Ishikawa (cell line): Measurements from ENCODE around the gene TMEM14A.

Experiments
- CEBPB ChIP-seq: IDR thresholded peaks from 2 replicates; pipeline ENCODE4 v1.6.1; 2012
- CREB1 ChIP-seq: IDR thresholded peaks from 2 replicates; pipeline ENCODE4 v1.6.1; 2012; ENCODE audit warnings: low read depth
- EGR1 ChIP-seq: IDR thresholded peaks from 2 replicates; pipeline ENCODE4 v1.6.1; 2012
- EP300 ChIP-seq: IDR thresholded peaks from 2 replicates; pipeline ENCODE4 v1.6.1; 2012; ENCODE audit warnings: borderline replicate concordance
- FOXM1 ChIP-seq: IDR thresholded peaks from 2 replicates; pipeline ENCODE4 v1.6.1; 2012; ENCODE audit warnings: low read depth, borderline replicate concordance
- MAX ChIP-seq: IDR thresholded peaks from 2 replicates; pipeline ENCODE4 v1.6.1; 2012
- NFIC ChIP-seq: IDR thresholded peaks from 2 replicates; pipeline ENCODE4 v1.6.1; 2012
- RAD21 ChIP-seq: IDR thresholded peaks from 2 replicates; pipeline ENCODE4 v1.6.1; 2012; ENCODE audit warnings: low read depth
- REST ChIP-seq: IDR thresholded peaks from 2 replicates; pipeline ENCODE4 v1.6.1; 2012; ENCODE audit warnings: low read depth, mild to moderate bottlenecking
- TAF1 ChIP-seq: IDR thresholded peaks from 2 replicates; pipeline ENCODE4 v1.6.1; 2012; ENCODE audit warnings: low read depth, mild to moderate bottlenecking
- TCF12 ChIP-seq: IDR thresholded peaks from 2 replicates; pipeline ENCODE4 v1.6.1; 2012; ENCODE audit warnings: low read depth
- TEAD4 ChIP-seq: IDR thresholded peaks from 2 replicates; pipeline ENCODE4 v1.6.1; 2012
- USF1 ChIP-seq: IDR thresholded peaks from 2 replicates; pipeline ENCODE4 v1.6.1; 2012
- YY1 ChIP-seq: IDR thresholded peaks from 2 replicates; pipeline ENCODE4 v1.6.1; 2012; ENCODE audit warnings: low read depth
- ZBTB7A ChIP-seq: IDR thresholded peaks from 2 replicates; pipeline ENCODE4 v1.6.1; 2012; ENCODE audit warnings: low read depth

TMEM14A gene

GRCh38 chr6:52641388-52641787 lies 29.5 kb upstream of the TMEM14A start:
- TF ChIP-seq EGR1 (no peak), CREB1 (no peak), USF1 (no peak), NFIC (no peak), TEAD4 (no peak), TAF1 (no peak), EP300 (no peak), YY1 (no peak), REST (no peak), RAD21 (no peak), FOXM1 (no peak), CEBPB (no peak), TCF12 (no peak), ZBTB7A (no peak), MAX (no peak)

- no peak for TF ChIP-seq TEAD4
Measured at GRCh38 chr6:52641826-52642225, 29.1 kb upstream of the TMEM14A start.

GRCh38 chr6:52642368-52642767 lies 28.5 kb upstream of the TMEM14A start:
- TF ChIP-seq YY1: no peak
- no peak for TF ChIP-seq CREB1
- no peak for TF ChIP-seq TEAD4
- no peak for TF ChIP-seq USF1
- TF ChIP-seq EGR1: no peak
- no peak for TF ChIP-seq MAX
- no peak for TF ChIP-seq ZBTB7A
- TF ChIP-seq RAD21: no peak

GRCh38 chr6:52643158-52643557 lies 27.8 kb upstream of the TMEM14A start:
- no peak for TF ChIP-seq EP300

- TF ChIP-seq USF1 (no peak), ZBTB7A (no peak), MAX (no peak), CEBPB (no peak)
Measured at GRCh38 chr6:52644253-52644652, 26.7 kb upstream of the TMEM14A start.

GRCh38 chr6:52645976-52646375 lies 24.9 kb upstream of the TMEM14A start:
- no peak for TF ChIP-seq MAX

GRCh38 chr6:52647199-52647598 lies 23.7 kb upstream of the TMEM14A start:
- TF ChIP-seq ZBTB7A: no peak
- TF ChIP-seq TAF1: no peak
- no peak for TF ChIP-seq CEBPB
- TF ChIP-seq YY1: no peak
- TF ChIP-seq TEAD4: no peak
- TF ChIP-seq TCF12: no peak
- no peak for TF ChIP-seq RAD21
- TF ChIP-seq EGR1: no peak
- no peak for TF ChIP-seq MAX
- no peak for TF ChIP-seq EP300
- TF ChIP-seq NFIC: no peak
- no peak for TF ChIP-seq REST
